T-helper 22 cell (primary cell): ENCODE results near the gene KATNB1.

Source experiments
- DNase-seq: peaks from one replicate; pipeline ENCODE4 v3.0.0-alpha.2; 2020; ENCODE audit warnings: low read depth

Gene KATNB1, protein sequence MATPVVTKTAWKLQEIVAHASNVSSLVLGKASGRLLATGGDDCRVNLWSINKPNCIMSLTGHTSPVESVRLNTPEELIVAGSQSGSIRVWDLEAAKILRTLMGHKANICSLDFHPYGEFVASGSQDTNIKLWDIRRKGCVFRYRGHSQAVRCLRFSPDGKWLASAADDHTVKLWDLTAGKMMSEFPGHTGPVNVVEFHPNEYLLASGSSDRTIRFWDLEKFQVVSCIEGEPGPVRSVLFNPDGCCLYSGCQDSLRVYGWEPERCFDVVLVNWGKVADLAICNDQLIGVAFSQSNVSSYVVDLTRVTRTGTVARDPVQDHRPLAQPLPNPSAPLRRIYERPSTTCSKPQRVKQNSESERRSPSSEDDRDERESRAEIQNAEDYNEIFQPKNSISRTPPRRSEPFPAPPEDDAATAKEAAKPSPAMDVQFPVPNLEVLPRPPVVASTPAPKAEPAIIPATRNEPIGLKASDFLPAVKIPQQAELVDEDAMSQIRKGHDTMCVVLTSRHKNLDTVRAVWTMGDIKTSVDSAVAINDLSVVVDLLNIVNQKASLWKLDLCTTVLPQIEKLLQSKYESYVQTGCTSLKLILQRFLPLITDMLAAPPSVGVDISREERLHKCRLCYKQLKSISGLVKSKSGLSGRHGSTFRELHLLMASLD

DNA sequence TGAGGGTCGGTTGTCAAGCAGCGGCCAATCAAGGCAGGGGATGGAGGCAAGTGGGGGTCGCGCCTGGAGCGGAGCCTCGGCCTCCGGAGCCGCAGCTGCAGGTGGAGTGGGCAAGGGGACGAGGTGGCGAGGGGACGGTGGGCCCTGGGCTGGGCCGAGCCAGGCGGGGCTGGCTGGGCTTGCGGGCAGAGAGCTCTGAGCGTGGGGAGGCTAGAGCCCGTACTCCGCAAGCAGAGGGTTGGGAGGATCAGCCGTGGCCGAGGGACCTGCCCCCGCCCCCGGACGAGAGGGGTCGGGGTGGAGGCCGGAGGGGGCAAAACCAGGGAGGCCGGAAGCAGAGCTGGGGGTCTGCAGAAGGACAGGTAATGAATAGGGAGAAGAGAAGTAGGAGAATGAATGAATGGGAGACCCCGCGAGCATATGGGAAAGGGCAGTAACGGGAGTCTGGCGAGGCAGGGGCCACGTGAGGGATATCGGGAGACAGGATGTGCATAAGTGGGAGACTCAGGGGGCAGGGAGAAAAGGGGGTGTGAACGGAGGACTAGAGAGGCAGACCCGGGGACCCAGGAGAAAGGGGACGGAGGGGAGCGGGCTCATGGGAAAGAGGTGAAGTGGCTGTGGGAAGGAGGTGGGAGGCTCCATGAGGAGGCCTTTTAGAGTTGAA is at the start of gene KATNB1:
TSS of gene KATNB1 (plus strand) at position 16 of the 664 bp plus-strand sequence. CDS start 1,474 bp downstream, outside the sequence.
- no peak for DNase-seq

DNA sequence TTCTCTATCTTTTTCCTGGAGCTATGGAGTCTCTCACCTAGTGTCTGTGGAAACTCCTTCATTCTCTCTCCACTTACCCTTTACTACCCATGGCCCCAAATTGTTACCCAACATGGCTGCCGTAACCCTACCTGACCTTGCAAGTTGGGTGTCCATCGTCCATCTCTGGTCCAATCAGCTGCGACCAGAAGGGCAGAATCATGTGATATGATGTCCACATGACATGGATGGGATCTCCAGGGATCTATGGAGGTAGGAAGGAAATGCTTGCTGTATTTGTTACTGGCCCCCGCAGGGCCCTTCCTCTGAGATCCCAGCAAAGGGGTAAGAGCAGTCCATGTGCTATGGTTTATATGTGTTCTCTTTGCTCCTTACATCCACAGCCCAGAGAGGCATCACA is 49.0 kb upstream of the KATNB1 start:
- DNase-seq: no peak

DNA sequence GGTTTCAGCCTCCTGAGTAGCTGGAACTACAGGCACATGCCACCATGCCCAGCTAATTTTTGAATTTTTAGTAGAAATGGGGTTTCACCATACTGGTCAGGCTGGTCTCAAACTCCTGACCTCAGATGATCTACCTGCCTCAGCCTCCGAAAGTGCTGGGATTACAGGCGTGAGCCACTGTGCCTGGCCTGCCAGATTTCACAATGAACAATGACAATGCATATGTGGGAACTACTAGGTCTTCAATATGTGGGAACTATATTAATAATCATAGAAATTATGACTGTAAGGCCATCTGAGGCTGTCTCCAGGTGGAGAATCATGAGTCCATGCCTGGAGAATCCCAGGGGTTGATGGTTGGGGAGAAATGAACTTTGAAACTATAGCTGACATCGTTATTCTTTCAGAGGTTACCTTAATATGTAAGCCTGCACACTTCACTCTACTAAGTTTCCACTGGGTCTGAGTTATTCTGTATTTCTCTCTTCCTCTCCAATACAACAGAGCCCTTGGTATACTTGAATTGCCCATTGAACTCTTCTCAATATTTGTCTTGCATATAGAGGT is 48.1 kb upstream of the KATNB1 start:
- no peak for DNase-seq

DNA sequence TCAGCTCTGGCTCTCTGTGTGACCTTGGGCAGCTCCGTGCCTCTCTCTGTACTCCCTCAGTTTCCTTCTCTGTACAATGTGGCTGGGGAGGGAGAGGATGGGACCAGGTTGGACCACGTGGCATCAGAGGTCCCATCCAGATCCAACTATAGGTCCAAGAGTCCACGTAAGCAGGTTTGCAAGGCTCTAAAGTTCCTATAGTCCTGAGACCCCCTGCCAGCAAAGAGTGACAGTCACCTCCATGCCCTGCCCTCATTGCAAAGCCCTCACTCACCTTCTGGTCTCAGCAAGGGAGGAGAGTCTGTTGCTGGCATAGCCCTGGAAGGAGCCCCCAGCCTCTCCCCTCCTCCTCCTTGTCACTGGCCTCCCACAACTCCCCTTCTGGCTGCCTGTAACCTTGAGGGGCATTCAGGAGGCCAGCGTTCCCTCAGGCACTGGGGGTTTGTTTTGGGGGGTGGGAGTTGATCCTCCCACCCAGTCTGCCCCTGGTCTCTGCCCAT is 47.0 kb upstream of the KATNB1 start:
- DNase-seq: no peak

- DNase-seq: no peak
Observed at GRCh38 chr16:57688987-57689761, 46.4 kb upstream of the KATNB1 start.

- no peak for DNase-seq
Observed at GRCh38 chr16:57689762-57690558, 45.6 kb upstream of the KATNB1 start.

DNA sequence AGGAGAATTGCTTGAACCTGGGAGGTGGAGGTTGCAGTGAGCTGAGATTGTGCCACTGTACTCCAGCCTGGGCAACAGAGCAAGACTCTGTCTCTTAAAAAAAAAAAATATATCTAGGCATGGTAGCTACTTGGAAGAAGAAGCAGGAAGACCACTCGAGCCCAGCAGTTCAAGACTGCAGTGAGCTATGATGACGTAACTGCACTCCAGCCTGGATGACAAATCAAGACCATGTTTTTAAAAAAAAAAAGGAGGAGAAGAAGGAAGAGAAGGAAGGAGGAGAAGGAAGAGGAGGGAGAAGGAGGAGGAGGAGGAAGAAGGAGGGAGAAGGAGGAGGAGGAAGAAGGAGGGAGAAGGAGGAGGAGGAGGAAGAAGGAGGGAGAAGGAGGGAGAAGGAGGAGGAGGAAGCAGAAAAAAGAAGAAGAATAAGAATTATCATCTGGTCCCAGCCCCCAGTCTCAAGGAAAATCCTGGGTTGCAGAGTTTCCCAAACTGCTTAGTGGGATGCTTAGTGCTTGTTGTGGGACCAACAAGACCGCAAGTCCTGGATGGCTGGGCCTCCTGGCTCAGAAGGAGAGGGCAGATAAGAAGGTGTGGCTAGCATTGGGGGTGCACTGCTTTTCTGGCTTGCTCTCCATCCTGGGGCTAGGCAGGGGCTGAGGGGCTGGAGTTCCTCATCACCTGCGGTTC is 44.6 kb upstream of the KATNB1 start:
- DNase-seq: no peak

DNA sequence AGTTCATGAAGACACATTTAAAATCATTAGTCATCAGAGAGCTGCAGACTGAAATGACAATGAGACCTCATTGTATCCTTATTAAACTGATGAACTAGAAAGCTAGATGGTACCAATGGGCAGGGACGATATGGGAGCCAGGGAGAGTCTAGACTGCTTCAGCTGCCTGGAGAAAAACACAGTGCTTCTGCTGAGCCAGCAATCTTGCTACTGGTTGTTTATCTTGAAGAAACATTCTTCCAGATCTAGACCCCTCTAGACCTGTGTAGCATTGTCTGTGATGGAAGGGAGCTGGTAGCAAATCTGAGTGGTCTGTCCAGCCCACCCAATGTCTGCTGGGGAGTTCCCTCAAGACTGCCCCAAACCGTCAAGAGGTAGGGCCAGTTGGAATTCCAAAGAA is 42.9 kb upstream of the KATNB1 start:
- no peak for DNase-seq

DNA sequence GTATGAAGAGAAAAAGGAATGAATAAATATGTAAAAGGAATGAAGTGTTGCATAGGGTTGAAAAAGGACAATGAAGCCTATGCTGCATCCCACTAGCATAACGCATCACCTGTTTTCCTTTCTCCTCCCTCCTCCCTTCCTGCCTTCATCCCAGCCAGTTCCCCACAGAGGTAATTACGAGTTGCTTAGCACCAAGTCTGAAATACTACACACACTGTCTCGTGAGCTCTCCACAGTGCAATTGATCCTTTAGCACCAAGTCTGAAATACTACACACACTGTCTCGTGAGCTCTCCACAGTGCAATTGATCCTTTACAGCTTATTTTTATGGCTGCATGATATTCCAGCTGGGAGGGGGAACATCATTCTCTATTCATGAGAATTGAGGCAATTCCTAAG is 42.0 kb upstream of the KATNB1 start:
- DNase-seq: no peak

- no peak for DNase-seq
Observed at GRCh38 chr16:57694231-57694724, 41.3 kb upstream of the KATNB1 start.

GRCh38 chr16:57694725-57695679 is 40.6 kb upstream of the KATNB1 start, which contains the start of gene DRC7:
Gene DRC7 (plus strand): TSS chr16:57694806. CDS start chr16:57697950, 3,144 bp downstream.
- DNase-seq: no peak

- DNase-seq: no peak
Observed at GRCh38 chr16:57695680-57696069, 39.9 kb upstream of the KATNB1 start.

GRCh38 chr16:57696240-57696639 is 39.3 kb upstream of the KATNB1 start:
- no peak for DNase-seq

DNA sequence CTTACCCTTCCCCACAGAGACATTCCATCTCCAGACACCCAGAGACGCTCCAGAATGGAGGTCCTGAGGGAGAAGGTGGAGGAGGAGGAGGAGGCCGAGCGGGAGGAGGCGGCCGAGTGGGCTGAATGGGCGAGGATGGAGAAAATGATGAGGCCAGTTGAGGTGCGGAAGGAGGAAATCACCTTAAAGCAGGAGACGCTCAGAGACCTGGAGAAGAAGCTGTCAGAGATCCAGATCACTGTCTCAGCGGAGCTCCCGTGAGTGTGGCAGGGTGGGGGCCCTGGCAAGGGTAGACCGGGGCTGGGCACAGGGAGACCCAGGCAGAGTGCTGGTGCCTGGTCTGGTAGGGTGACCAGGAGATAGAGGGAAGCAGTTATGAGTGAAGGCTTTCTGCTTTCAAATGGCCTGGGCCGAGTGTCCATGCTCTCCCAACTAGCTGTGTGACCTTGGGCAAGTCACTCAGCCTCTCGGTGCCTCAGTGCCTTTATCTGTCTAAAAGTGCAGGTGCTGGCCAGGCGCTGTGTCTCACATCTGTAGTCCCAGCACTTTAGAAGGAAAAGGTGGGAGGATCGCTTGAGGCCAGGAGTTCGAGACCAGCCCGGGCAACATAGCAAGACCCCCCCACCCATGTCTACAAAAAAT is 37.6 kb upstream of the KATNB1 start:
- DNase-seq: no peak

GRCh38 chr16:57698812-57699405 is 36.7 kb upstream of the KATNB1 start:
- DNase-seq: no peak

- no peak for DNase-seq
Observed at GRCh38 chr16:57699481-57699880, 36.1 kb upstream of the KATNB1 start.

- DNase-seq: no peak
Observed at GRCh38 chr16:57699899-57700298, 35.7 kb upstream of the KATNB1 start.
